Measurements from ENCODE around the gene ZNF891.

The ZNF891 gene

GRCh38 chr12:133130038-133130807, at the start of gene ZNF891, which contains the start of gene ZNF10:
ZNF891 (minus strand) TSS chr12:133130274; CDS start chr12:133121918, 8,356 bp downstream.
ZNF10 (plus strand) TSS chr12:133130627; CDS start chr12:133144493, 13,866 bp downstream.
- peak; percentile 96 for DNase-seq

- DNase-seq, result no peak
These were observed 44.8 kb upstream of the ZNF891 start for GRCh38 chr12:133174901-133175300.

- no peak for DNase-seq
These were observed 42.4 kb upstream of the ZNF891 start for GRCh38 chr12:133172491-133172890.

GRCh38 chr12:133165776-133166175, 35.7 kb upstream of the ZNF891 start:
- DNase-seq, result no peak

- DNase-seq, result no peak
These were observed 26.1 kb upstream of the ZNF891 start for GRCh38 chr12:133156125-133156690.

GRCh38 chr12:133145981-133146380, 15.9 kb upstream of the ZNF891 start:
- DNase-seq, result no peak

GRCh38 chr12:133135747-133136146, 5.7 kb upstream of the ZNF891 start:
- DNase-seq, result no peak

GRCh38 chr12:133130808-133131128, 694 bp upstream of the ZNF891 start:
- no peak for DNase-seq

- DNase-seq, result no peak
These were observed 571 bp downstream of the ZNF891 start for GRCh38 chr12:133129368-133130037.

GRCh38 chr12:133124674-133125073, 5.4 kb downstream of the ZNF891 start:
- no peak for DNase-seq

- no peak for DNase-seq
These were observed 9.5 kb downstream of the ZNF891 start for GRCh38 chr12:133120385-133121191.

GRCh38 chr12:133108150-133108549, 21.9 kb downstream of the ZNF891 start:
- DNase-seq, result no peak

GRCh38 chr12:133107121-133107520, 23.0 kb downstream of the ZNF891 start:
- no peak for DNase-seq

GRCh38 chr12:133106253-133106652, 23.8 kb downstream of the ZNF891 start:
- DNase-seq, result peak; percentile 6

GRCh38 chr12:133105620-133106019, 24.5 kb downstream of the ZNF891 start:
- DNase-seq, result no peak

GRCh38 chr12:133083345-133083744, 46.7 kb downstream of the ZNF891 start:
- DNase-seq, result no peak

- no peak for DNase-seq
These were observed 48.8 kb downstream of the ZNF891 start for GRCh38 chr12:133081159-133081780.

GRCh38 chr12:133080368-133081158, 49.5 kb downstream of the ZNF891 start, which contains the start of gene ZNF140:
ZNF140 (plus strand) TSS chr12:133080923; CDS start chr12:133081321, 398 bp downstream.
- peak; percentile 98 for DNase-seq

GRCh38 chr12:133080026-133080367, 50.1 kb downstream of the ZNF891 start:
- peak; percentile 99 for DNase-seq

- DNase-seq, result no peak
These were observed 56.2 kb downstream of the ZNF891 start for GRCh38 chr12:133073836-133074235.

GRCh38 chr12:133063556-133063955, 66.5 kb downstream of the ZNF891 start:
- no peak for DNase-seq

GRCh38 chr12:133061954-133062353, 68.1 kb downstream of the ZNF891 start:
- no peak for DNase-seq

Measured in NCI-H69 (cell line).